CD14-positive monocyte (primary cell): ENCODE data around the gene WIPF2. TPM values are rescaled to one million over a fixed set of nuclear protein-coding genes. Genes with fewer than 3 reads are reported as not detected.

ENCODE experiments used
- DNase-seq, 3 donors: peaks; one replicate each; pipeline ENCODE4 v3.0.0-alpha.2; 2011 to 2022
- H2AFZ ChIP-seq: 2 replicates; pipeline ENCODE4 v1.6.0; 2012; ENCODE audit warnings: mild to moderate bottlenecking, low read depth, low read length, inconsistent platforms; ENCODE audit not compliant: insufficient read depth, poor library complexity, severe bottlenecking
- H3K27ac ChIP-seq, 2 donors: 1 replicate in 1 of 2; 2 replicates in 1 of 2; pipeline ENCODE4 v1.5.1; 2012 to 2013; ENCODE audit warnings: low read length in 2 of 2, control low read depth in 1 of 2, inconsistent platforms in 1 of 2, low read depth in 1 of 2, mild to moderate bottlenecking in 1 of 2
- H3K27me3 ChIP-seq, 2 donors: one replicate each; pipeline versions ENCODE4 v1.6.0 to v1.6.1; 2011 to 2013; ENCODE audit warnings: low read length in 2 of 2; ENCODE audit not compliant: control insufficient read depth in 2 of 2, insufficient read depth in 2 of 2
- H3K36me3 ChIP-seq, 2 donors: replicated peaks in 1 of 2; 1 replicate in 1 of 2; 2 replicates in 1 of 2; pipeline versions ENCODE4 v1.5.1 to v1.6.1; 2012 to 2013; ENCODE audit warnings: low read length in 2 of 2, control low read depth in 1 of 2, inconsistent platforms in 1 of 2, mild to moderate bottlenecking in 1 of 2; ENCODE audit not compliant: insufficient read depth in 2 of 2, control insufficient read depth in 1 of 2
- H3K4me1 ChIP-seq, 2 donors: 1 replicate in 1 of 2; 2 replicates in 1 of 2; pipeline versions ENCODE4 v1.5.1 to v1.6.1; 2012 to 2013; ENCODE audit warnings: low read length in 2 of 2, control low read depth in 1 of 2, inconsistent platforms in 1 of 2, mild to moderate bottlenecking in 1 of 2, moderate library complexity in 1 of 2; ENCODE audit not compliant: insufficient read depth in 2 of 2, control insufficient read depth in 1 of 2
- H3K4me2 ChIP-seq: replicated peaks from 2 replicates; pipeline ENCODE3; 2012; ENCODE audit warnings: low read length, moderate library complexity, mild to moderate bottlenecking; ENCODE audit not compliant: poor library complexity, severe bottlenecking; ENCODE audit errors: extremely low read depth
- H3K4me3 ChIP-seq, 3 experiments: fragments of 200-600 bp in 1 of 3; sonication (generic) in 1 of 3; replicated peaks in 1 of 3; 1 replicate in 2 of 3; 2 replicates in 1 of 3; pipeline ENCODE4 v1.5.1; 2011 to 2013; ENCODE audit warnings: low read length in 3 of 3, mild to moderate bottlenecking in 3 of 3, control low read depth in 2 of 3, low read depth in 2 of 3, inconsistent platforms in 1 of 3, moderate library complexity in 1 of 3
- H3K79me2 ChIP-seq: 2 replicates; pipeline ENCODE4 v1.6.0; 2012; ENCODE audit warnings: mild to moderate bottlenecking, control low read depth, inconsistent platforms, low read length, moderate library complexity; ENCODE audit not compliant: insufficient read depth
- H3K9ac ChIP-seq: 2 replicates; pipeline ENCODE4 v1.6.0; 2017; ENCODE audit warnings: low read length, mild to moderate bottlenecking; ENCODE audit not compliant: insufficient read depth, poor library complexity, severe bottlenecking
- H3K9me3 ChIP-seq, 2 donors: replicated peaks in 1 of 2; 1 replicate in 1 of 2; 2 replicates in 1 of 2; pipeline versions ENCODE4 v1.5.1 to v1.6.1; 2012 to 2013; ENCODE audit warnings: low read length in 2 of 2, control low read depth in 1 of 2; ENCODE audit not compliant: control insufficient read depth in 1 of 2, insufficient read depth in 1 of 2
- H4K20me1 ChIP-seq: 2 replicates; pipeline ENCODE4 v1.6.0; 2012; ENCODE audit warnings: mild to moderate bottlenecking, low read length, control low read depth, moderate library complexity; ENCODE audit not compliant: insufficient read depth
- H3K27ac Mint-ChIP-seq, 7 donors: one replicate each; pipeline ENCODE4 v1.8.0; 2020; ENCODE audit warnings: mild to moderate bottlenecking in 7 of 7, mixed read lengths in 7 of 7, moderate library complexity in 6 of 7, inconsistent platforms in 2 of 7
- H3K27me3 Mint-ChIP-seq, 3 donors: one replicate each; pipeline ENCODE4 v1.8.0; 2021 to 2022; ENCODE audit warnings: low read depth in 3 of 3, mild to moderate bottlenecking in 3 of 3, mixed read lengths in 3 of 3, moderate library complexity in 3 of 3, inconsistent platforms in 1 of 3
- H3K36me3 Mint-ChIP-seq, 2 donors: one replicate each; pipeline ENCODE4 v1.8.0; 2020; ENCODE audit warnings: mixed read lengths in 2 of 2, inconsistent platforms in 1 of 2, mild to moderate bottlenecking in 1 of 2
- H3K4me1 Mint-ChIP-seq: one replicate; pipeline ENCODE4 v1.8.0; 2020; ENCODE audit warnings: mild to moderate bottlenecking, mixed read lengths
- H3K4me3 Mint-ChIP-seq, 2 donors: one replicate each; pipeline ENCODE4 v1.8.0; 2020; ENCODE audit warnings: mild to moderate bottlenecking in 2 of 2, mixed read lengths in 2 of 2, moderate library complexity in 1 of 2
- H3K9me3 Mint-ChIP-seq, 7 donors: one replicate each; pipeline ENCODE4 v1.8.0; 2020 to 2022; ENCODE audit warnings: mixed read lengths in 7 of 7, mild to moderate bottlenecking in 6 of 7, moderate library complexity in 6 of 7, inconsistent platforms in 2 of 7
- CTCF ChIP-seq: fragments of 200-600 bp; IDR thresholded peaks from one replicate; pipeline ENCODE4 v1.8.0; 2022; ENCODE audit warnings: antibody characterized with exemption, mild to moderate bottlenecking
- WGBS: methylation state at CpG from one replicate; pipeline ENCODE4 v1.1.5; 2013; ENCODE audit warnings: missing lambda C conversion rate; ENCODE audit not compliant: insufficient coverage; 5-methylcytosine and 5-hydroxymethylcytosine counted together
- intact Hi-C, 2 donors: fragments of 100-400 bp; cut with micrococcal nuclease; formaldehyde crosslinking; loops; one replicate each; pipeline versions ENCODE4 v1.15.0 to v1.15.1; 2023
- polyA plus RNA-seq, 3 donors: library from polyadenylated mRNA; depleted of rRNA in 1 of 3; unstranded in 2 of 3; stranded (reverse) in 1 of 3; fragments of 300-500 nt in 2 of 3; fragments of >200 nt in 1 of 3; fragmentation: Illumina TruSeq in 2 of 3; gene quantifications; 1 replicate in 2 of 3; 2 replicates in 1 of 3; pipeline ENCODE4 v1.2.3, GENCODE V29; 2012 to 2021

WIPF2 gene
- polyA plus RNA-seq, 3 donors, result 5.2 to 9.7 (median 8.4) TPM

GRCh38 chr17:40177275-40177874, 41.7 kb upstream of the WIPF2 start, which contains the start of gene RAPGEFL1:
RAPGEFL1 (plus strand) TSS chr17:40177470; CDS start chr17:40177862, 392 bp downstream.
- intact Hi-C loops, result no loop called here
- Histone ChIP-seq H3K36me3 (peaks cover 20 to 38% of the 10 kb centered on the region in 2 donors), H3K79me2 (no peaks in the 10 kb centered on the region), H3K9ac (peak within 1 kb of the TSS; percentile 54), H3K27me3 (peaks cover 5 to 12% of the 10 kb centered on the region in 2 donors), H4K20me1 (peaks cover 6% of the 10 kb centered on the region), H3K9me3 (no peaks in the 10 kb centered on the region), H3K27ac (no peak within 1 kb of the TSS), H3K4me2 (peak within 1 kb of the TSS; percentile 93), H3K4me3 (peak within 1 kb of the TSS; percentile 40 to 74 (median 48)), H2AFZ (peak within 1 kb of the TSS; percentile 61), H3K4me1 (peaks cover 12 to 15% of the 10 kb centered on the region in 2 donors)
- H3K27me3 Mint-ChIP-seq, result peaks cover 7 to 21% (median 11%) of the 10 kb centered on the region in 3 donors
- peaks cover 35 to 47% of the 10 kb centered on the region in 2 donors for H3K36me3 Mint-ChIP-seq
- peak within 1 kb of the TSS; percentile 50 to 84 for H3K4me3 Mint-ChIP-seq
- peak within 1 kb of the TSS in 2 of 7 donors; percentile 25 to 73 for H3K27ac Mint-ChIP-seq
- H3K9me3 Mint-ChIP-seq, result peaks cover 0 to 3% (median 0%) of the 10 kb centered on the region in 7 donors
- WGBS, result under 1% methylated on average over 43 of the region's 57 CpGs
- H3K4me1 Mint-ChIP-seq, result peaks cover 9% of the 10 kb centered on the region
- peak; percentile 61 to 62 (median 62) for DNase-seq
- no peak for TF ChIP-seq CTCF

DNA sequence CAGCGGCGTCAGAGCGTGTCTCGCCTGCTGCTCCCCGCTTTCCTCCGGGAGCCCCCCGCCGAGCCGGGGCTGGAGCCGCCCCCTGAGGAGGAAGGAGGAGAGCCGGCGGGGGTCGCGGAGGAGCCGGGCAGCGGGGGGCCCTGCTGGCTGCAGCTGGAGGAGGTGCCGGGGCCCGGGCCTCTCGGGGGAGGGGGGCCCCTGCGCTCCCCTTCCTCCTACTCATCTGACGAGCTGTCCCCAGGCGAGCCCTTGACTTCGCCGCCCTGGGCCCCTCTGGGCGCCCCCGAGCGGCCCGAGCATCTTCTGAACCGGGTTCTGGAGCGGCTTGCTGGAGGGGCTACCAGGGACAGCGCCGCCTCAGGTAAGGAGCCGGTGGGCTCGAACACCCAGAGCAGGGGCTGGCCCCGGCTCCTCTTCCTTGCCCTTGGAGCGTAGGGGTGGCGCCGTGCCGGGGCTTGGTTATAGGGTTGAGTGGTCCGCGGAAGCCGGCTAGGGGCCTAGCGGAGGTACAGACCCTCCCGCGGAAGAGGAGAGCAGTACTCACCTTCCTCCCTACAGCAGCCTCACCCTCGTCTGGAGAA, 41.0 kb upstream of the WIPF2 start:
- H2AFZ ChIP-seq, result no peak overlapping the region

More for the DNA sequence above, 41.0 kb upstream of the WIPF2 start:
- H3K9ac ChIP-seq, result no peak overlapping the region
- peaks cover 32 to 40% of the 10 kb centered on the region in 2 donors for H3K36me3 Mint-ChIP-seq
- H3K9me3 ChIP-seq, result no peaks in the 10 kb centered on the region
- no peak overlapping the region for H3K27ac Mint-ChIP-seq
- H3K4me2 ChIP-seq, result peak overlapping the region; percentile 93
- H3K4me3 ChIP-seq, result peak overlapping the region in 1 of 3 experiments; percentile 74
- peaks cover 12 to 15% of the 10 kb centered on the region in 2 donors for H3K4me1 ChIP-seq
- intact Hi-C loops, result no loop called here
- peaks cover 0 to 3% (median 0%) of the 10 kb centered on the region in 7 donors for H3K9me3 Mint-ChIP-seq
- H3K4me3 Mint-ChIP-seq, result peak overlapping the region; percentile 41 to 73
- no peak overlapping the region for H3K27ac ChIP-seq
- H4K20me1 ChIP-seq, result peaks cover 6% of the 10 kb centered on the region
- DNase-seq, result no peak
- peaks cover 9% of the 10 kb centered on the region for H3K4me1 Mint-ChIP-seq
- peaks cover 5 to 12% of the 10 kb centered on the region in 2 donors for H3K27me3 ChIP-seq
- H3K27me3 Mint-ChIP-seq, result peaks cover 7 to 21% (median 11%) of the 10 kb centered on the region in 3 donors
- WGBS, result 24% methylated on average over 25 of the region's 46 CpGs
- no peaks in the 10 kb centered on the region for H3K79me2 ChIP-seq
- no peak for TF ChIP-seq CTCF
- peaks cover 16 to 34% of the 10 kb centered on the region in 2 donors for H3K36me3 ChIP-seq
